NCI-H2029 treated with DMSO at 0.1 percent for 48 hours (cell line): ENCODE results near the gene ANKS4B.
"Not testable (repeated sequence)": the region's sequence is repeated elsewhere in the genome, so short reads cannot be mapped to it uniquely, and the experiment has no call there.

ENCODE experiments used
- DNase-seq: peaks from one replicate; lab custom pipeline; 2025; lab: John Stamatoyannopoulos, UW

ANKS4B gene

DNA sequence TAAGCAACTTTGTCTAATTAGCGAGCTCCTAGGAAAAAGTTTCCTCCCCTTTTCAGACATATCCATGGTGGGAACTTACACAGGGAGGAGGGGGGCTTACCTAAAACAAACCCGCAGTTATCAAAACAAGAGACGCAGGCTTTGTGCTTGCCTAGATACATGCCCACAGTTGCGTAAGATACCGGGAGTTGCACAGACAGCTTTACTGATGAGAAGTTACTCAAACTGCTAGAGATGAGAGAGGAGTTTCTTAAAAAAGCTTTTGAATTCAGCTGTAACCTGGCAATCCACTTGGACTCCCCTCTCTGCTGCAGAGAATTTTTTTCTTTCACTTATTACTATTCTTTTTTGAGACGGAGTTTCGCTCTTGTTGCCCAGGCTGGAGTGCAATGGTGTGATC lies 15.3 kb upstream of the ANKS4B start:
- DNase-seq, result no peak

- no peak for DNase-seq
Observed at GRCh38 chr16:21219551-21219950, 13.9 kb upstream of the ANKS4B start.

DNA sequence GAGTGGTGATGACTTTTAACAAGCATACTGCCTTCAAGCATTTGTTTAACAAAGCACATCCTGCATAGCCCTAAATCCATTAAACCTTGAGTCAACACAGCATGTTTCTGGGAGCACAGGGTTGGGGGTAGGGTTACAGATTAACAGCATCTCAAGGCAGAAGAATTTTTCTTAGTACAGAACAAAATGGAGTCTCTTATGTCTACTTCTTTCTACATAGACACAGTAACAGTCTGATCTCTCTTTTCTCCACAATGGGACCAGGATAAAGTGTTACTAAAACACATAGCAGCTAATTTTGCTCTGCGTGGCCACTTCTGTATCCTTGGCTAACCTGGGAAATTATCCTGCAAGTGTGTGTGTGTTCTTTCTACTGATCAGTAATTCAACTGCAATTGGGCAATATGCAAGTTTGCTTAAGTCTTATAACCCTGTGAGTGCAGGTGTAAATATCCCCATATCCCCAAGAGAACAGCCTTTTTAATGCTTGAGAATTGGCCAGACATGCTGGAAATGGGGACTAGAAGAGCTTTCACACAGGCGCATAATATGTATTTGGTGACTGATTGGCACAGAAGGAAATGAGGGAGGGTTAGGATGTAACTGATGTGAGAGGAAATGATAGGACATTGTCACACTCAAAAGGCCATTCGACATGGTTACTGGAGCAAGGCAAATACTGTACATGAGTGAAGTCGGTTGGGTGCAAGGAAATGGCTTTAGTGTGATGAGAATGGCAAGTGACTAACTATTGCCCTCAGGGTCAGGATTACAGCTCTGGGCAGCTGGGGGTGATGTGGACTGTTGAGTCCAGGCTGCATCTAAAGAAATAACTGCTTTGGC lies 10.8 kb upstream of the ANKS4B start:
- DNase-seq, result peak; percentile 46

GRCh38 chr16:21223787-21224186 lies 9.7 kb upstream of the ANKS4B start:
- no peak for DNase-seq

GRCh38 chr16:21224800-21225199 lies 8.7 kb upstream of the ANKS4B start:
- no peak for DNase-seq

DNA sequence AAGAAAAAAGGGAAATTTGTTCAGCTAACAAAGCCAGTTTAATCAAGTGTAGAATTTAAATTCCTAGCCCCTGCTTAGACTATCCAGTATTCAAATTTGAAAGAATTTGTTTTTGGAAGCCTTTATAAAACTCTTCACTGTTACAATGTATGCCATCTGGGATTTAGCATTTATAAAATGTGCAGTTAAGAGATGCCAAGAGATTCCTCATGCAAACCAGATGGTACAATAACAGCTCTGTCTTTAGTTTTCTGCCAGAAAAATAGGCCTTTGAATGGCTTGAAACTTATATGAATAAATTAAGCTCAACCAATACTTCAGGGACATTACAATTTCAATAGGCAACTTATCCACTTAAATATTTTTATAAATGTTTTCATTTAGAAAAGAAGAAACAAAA lies 6.8 kb upstream of the ANKS4B start:
- DNase-seq, result no peak

- DNase-seq, result no peak
Observed at GRCh38 chr16:21227866-21228265, 5.6 kb upstream of the ANKS4B start.

DNA sequence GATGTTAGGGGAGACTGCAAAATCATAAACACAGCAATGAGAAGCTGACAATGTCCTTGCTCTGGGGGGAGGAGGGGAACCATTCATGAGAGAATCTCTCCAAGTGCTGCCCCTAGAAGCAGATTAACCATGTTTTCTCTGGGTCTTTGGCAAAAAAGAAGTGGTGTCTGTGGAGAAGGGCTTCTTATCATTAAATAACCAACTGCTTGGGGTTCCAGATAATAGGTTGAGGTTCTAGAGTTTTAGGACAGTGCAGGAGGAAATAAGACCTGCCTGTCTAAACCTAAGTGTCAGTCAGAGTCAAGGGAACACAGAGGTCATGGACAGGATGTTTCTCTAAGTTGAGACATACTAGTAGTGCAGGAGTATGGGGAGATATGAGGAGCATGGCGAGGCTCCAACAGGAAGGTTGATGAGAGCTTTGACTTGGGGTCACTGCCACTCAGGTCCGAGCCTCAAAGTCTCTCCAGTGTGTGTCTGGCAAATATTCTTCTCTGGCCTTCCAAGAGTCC lies 5.1 kb upstream of the ANKS4B start:
- no peak for DNase-seq

DNA sequence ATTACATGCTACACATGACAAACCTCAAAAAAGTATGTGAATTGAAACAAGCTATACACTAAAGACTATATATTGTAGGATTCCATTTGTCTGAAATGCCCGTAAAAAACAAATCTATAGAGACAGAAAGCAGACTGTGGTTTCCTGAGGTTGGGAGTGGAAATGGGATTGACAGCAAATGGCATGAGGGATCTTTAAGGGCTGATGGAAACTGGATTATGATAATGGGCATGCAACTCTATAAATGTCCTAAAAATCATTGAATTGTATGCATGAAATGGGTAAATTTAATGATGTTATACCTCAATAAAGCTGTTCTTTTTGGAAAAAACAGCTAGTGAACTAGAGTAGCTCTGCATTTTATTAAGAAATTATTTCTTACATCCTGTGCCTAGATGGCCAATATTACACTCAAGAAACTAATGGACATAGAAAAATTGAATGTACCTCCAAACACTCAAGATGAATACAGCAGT lies 416 bp upstream of the ANKS4B start:
- DNase-seq, result no peak

- no peak for DNase-seq
Observed at GRCh38 chr16:21235199-21235585, 1.7 kb downstream of the ANKS4B start.

DNA sequence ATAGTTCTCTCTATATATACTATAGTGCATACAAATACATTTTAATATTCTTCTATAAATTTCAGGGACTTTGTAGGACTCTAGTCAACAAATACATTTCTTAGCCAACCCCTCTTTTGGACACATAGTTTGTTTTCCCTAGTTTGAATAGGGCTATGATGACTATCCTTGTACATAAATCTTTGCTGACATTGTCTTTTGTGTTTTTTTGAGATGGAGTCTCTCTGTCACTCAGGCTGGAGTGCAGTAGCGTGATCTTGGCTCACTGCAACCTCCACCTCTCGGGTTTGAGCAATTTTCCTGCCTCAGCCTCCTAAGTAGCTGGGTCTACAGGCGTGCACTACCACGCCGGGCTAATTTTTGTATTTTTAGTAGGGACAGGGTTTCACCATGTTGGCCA lies 3.3 kb downstream of the ANKS4B start:
- DNase-seq, result no peak

- no peak for DNase-seq
Observed at GRCh38 chr16:21239646-21240045, 6.1 kb downstream of the ANKS4B start.

- no peak for DNase-seq
Observed at GRCh38 chr16:21242756-21243155, 9.3 kb downstream of the ANKS4B start.

DNA sequence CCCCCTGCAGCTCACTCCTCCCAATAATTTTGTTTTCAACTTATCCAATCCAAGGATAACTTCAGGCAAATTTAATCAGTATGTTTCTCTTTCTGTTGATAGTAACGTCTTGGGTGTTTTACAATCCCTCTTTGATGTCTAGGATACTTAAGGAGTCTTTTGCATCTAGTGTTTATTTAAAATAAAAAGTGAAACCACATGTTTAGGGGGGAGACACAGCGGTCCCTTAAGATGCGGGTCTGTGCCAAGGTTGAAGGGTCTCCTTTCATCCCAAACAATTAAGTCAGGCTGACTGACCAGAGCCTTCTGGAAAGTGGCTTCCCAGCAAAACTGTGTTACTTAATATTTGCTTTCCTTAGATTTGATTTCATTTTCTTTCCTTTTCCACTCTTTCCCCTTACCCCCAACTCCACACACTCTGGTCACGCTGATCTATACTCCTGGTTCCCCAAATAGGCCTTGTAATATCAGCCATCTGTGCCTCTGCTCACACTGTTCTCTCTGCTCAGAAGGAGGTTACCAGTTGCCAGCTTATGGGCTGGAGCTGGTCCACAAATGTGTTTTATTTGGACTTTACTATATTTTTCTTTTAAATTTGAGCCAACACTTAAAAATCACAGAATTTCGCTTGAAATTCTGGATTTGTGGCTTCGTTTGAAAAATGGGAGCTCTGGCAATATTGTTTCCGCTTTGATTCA lies 11.2 kb downstream of the ANKS4B start:
- no peak for DNase-seq

GRCh38 chr16:21248179-21248578 lies 14.7 kb downstream of the ANKS4B start:
- DNase-seq, result not testable (repeated sequence)

DNA sequence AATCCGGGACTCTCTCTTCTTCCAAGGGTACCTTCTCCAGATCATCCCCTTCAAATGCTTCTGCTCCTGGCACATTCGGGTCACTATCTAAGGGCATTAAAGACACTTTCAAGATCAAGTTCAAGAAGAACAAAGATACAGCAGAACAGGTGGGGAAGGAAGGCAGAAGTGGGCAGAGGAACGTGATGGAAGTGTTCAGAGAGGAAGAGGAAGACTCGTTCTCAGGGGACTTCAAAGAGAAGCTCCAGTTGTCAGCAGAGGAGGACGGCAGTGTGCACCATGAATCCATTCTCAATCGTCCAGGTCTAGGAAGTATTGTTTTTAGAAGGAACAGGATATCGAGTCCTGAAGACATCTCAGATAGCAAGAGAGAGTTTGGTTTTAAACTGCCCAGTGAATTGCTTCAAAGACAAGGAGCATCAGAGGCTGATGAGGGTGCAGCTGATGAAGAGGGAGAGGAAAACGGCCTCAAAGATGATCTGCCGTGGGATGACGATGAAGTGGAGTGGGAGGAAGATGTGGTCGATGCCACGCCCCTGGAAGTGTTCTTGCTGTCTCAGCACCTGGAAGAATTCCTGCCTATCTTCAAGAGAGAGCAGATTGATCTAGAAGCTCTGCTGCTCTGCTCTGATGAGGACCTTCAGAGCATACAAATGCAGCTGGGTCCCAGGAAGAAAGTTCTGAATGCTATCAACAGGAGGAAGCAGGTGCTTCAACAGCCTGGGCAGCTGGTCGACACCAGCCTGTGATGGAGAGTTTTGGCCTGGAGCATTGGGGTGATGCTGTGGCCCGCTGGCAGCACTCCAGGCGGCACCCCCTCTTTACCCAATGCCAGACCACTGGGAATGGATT lies 16.8 kb downstream of the ANKS4B start:
- no peak for DNase-seq

- no peak for DNase-seq
Observed at GRCh38 chr16:21253470-21253869, 20.0 kb downstream of the ANKS4B start.

GRCh38 chr16:21256636-21257035 lies 23.1 kb downstream of the ANKS4B start:
- DNase-seq, result no peak

DNA sequence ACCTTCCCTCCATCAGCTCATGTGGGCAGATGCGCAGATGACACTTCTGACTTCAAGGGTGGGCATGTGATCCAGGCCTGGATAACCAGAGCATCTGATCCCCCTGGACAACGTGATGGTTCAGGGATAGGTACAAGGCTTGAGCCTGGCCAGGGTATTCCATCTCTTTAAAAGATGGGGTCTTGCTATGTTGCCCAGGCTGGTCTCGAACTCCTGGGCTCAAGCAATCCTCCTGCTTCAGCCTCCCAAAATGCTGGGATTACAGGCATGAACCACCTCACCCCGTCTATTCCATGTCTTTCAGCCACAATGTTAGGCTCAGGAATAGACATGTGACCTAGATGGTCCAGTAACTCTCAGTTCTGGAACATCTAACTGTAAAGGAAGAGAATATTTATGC lies 23.8 kb downstream of the ANKS4B start:
- DNase-seq, result no peak

GRCh38 chr16:21260870-21261791 lies 27.6 kb downstream of the ANKS4B start:
- DNase-seq, result no peak
